MM.1S (cell line): Measurements from ENCODE around the gene ATP2A3.
A peak's percentile ranks its signal among the peaks of the same experiment; 100 is the strongest.

Experiments
- DNase-seq: peaks from one replicate; pipeline ENCODE4 v3.0.0-alpha.2; 2015
- H2AFZ ChIP-seq: fragments of 300-600 bp; sonication (generic); 2 replicates; pipeline ENCODE4 v1.6.0; 2016; ENCODE audit warnings: antibody characterized with exemption, low read length
- H3F3A ChIP-seq: fragments of 300-600 bp; sonication (generic); 2 replicates; pipeline ENCODE4 v1.6.1; 2016; ENCODE audit warnings: mild to moderate bottlenecking, antibody characterized with exemption, low read length, moderate library complexity, mixed read lengths; ENCODE audit not compliant: insufficient read depth
- H3K27ac ChIP-seq: fragments of 300-600 bp; sonication (generic); 2 replicates; pipeline ENCODE4 v1.5.1; 2016; ENCODE audit warnings: mild to moderate bottlenecking, low read length
- H3K27me3 ChIP-seq: fragments of 300-600 bp; sonication (generic); replicated peaks from 2 replicates; pipeline ENCODE4 v1.6.0; 2016; ENCODE audit warnings: low read length; ENCODE audit not compliant: insufficient read depth
- H3K36me3 ChIP-seq: fragments of 300-600 bp; sonication (generic); replicated peaks from 2 replicates; pipeline ENCODE4 v1.6.1; 2016; ENCODE audit warnings: mild to moderate bottlenecking, low read length, mixed read lengths; ENCODE audit not compliant: insufficient read depth
- H3K4me1 ChIP-seq: fragments of 300-600 bp; sonication (generic); 2 replicates; pipeline ENCODE4 v1.6.1; 2016; ENCODE audit warnings: low read length, mixed read lengths
- H3K4me2 ChIP-seq: fragments of 300-600 bp; sonication (generic); 2 replicates; pipeline ENCODE4 v1.6.0; 2016; ENCODE audit warnings: low read depth, low read length
- H3K4me3 ChIP-seq: fragments of 300-600 bp; sonication (generic); 2 replicates; pipeline ENCODE4 v1.5.1; 2016; ENCODE audit warnings: low read length, mixed read lengths
- H3K79me2 ChIP-seq: fragments of 300-600 bp; sonication (generic); 2 replicates; pipeline ENCODE4 v1.6.1; 2016; ENCODE audit warnings: mixed run types, low read length, mixed read lengths
- H3K9ac ChIP-seq: fragments of 300-600 bp; sonication (generic); 2 replicates; pipeline ENCODE4 v1.6.1; 2016; ENCODE audit warnings: low read length, mixed read lengths
- H3K9me2 ChIP-seq: fragments of 300-600 bp; sonication (generic); replicated peaks from 2 replicates; pipeline ENCODE4 v1.6.1; 2016; ENCODE audit warnings: mild to moderate bottlenecking, low read length, mixed read lengths; ENCODE audit not compliant: insufficient read depth
- H3K9me3 ChIP-seq: fragments of 300-600 bp; sonication (generic); replicated peaks from 2 replicates; pipeline ENCODE4 v1.6.1; 2016; ENCODE audit warnings: mild to moderate bottlenecking, low read length, mixed read lengths; ENCODE audit not compliant: insufficient read depth
- H4K20me1 ChIP-seq: fragments of 300-600 bp; sonication (generic); 2 replicates; pipeline ENCODE4 v1.6.1; 2016; ENCODE audit warnings: mild to moderate bottlenecking, low read length, moderate library complexity, mixed read lengths; ENCODE audit not compliant: insufficient read depth
- CTCF ChIP-seq: fragments of 300-600 bp; sonication (generic); IDR thresholded peaks from 2 replicates; pipeline ENCODE4 v1.5.1; 2016; ENCODE audit warnings: antibody characterized with exemption, low read length, mixed read lengths
- EZH2 ChIP-seq: fragments of 300-600 bp; sonication (generic); optimal IDR thresholded peaks from 2 replicates; pipeline ENCODE3; 2017; ENCODE audit warnings: low read depth, mild to moderate bottlenecking, antibody characterized with exemption, low read length, mixed read lengths
- EZH2phosphoT487 ChIP-seq: fragments of 300-600 bp; sonication (generic); IDR thresholded peaks from 2 replicates; pipeline ENCODE4 v1.6.1; 2018; ENCODE audit warnings: antibody characterized with exemption, low read length

ATP2A3 gene

GRCh38 chr17:3960764-3961163 is 3.5 kb downstream of the ATP2A3 start:
- Histone ChIP-seq H3K9me2 (no peaks in the 10 kb centered on the region), H3K27me3 (no peaks in the 10 kb centered on the region), H3K27ac (peak overlapping the region; percentile 92; the same call in 1 of the 2 replicates), H3K4me1 (peaks cover 33% of the 10 kb centered on the region), H3K4me2 (peak overlapping the region; percentile 93), H4K20me1 (0 out of 2 replicates have a peak, but pooled peaks cover 6% of the 10 kb centered on the region), H3K9me3 (no peaks in the 10 kb centered on the region), H3K9ac (peak overlapping the region; percentile 53; the same call in 1 of the 2 replicates), H3K79me2 (peaks cover 77% of the 10 kb centered on the region), H3K4me3 (no peak overlapping the region), H3F3A (peaks cover 32% of the 10 kb centered on the region), H2AFZ (no peak overlapping the region), H3K36me3 (no peaks in the 10 kb centered on the region)
- DNase-seq = no peak
- TF ChIP-seq EZH2 (no peak), CTCF (no peak), EZH2phosphoT487 (no peak)

GRCh38 chr17:3959921-3960601 is 4.2 kb downstream of the ATP2A3 start:
- TF ChIP-seq EZH2 (no peak), EZH2phosphoT487 (no peak), CTCF (no peak)
- Histone ChIP-seq H3K27ac (no peak overlapping the region; the same call in 1 of the 2 replicates), H3K4me3 (no peak overlapping the region)

GRCh38 chr17:3959295-3959899 is 4.8 kb downstream of the ATP2A3 start:
- Histone ChIP-seq H3K9me2 (no peaks in the 10 kb centered on the region), H3K9ac (no peak overlapping the region), H2AFZ (no peak overlapping the region), H3K36me3 (no peaks in the 10 kb centered on the region), H3K4me3 (no peak overlapping the region), H3K4me2 (no peak overlapping the region), H3K27ac (no peak overlapping the region), H3F3A (peaks cover 23% of the 10 kb centered on the region), H3K79me2 (peaks cover 89% of the 10 kb centered on the region), H3K4me1 (peaks cover 28% of the 10 kb centered on the region), H4K20me1 (0 out of 2 replicates have a peak, but pooled peaks cover 6% of the 10 kb centered on the region), H3K27me3 (no peaks in the 10 kb centered on the region), H3K9me3 (no peaks in the 10 kb centered on the region)
- TF ChIP-seq CTCF (no peak), EZH2phosphoT487 (no peak), EZH2 (no peak)
- DNase-seq = no peak

More at GRCh38 chr17:3959921-3960601, 4.2 kb downstream of the ATP2A3 start:
- H3K27me3 ChIP-seq = no peaks in the 10 kb centered on the region
- H3K9ac ChIP-seq = no peak overlapping the region
- no peaks in the 10 kb centered on the region for H3K9me3 ChIP-seq
- H4K20me1 ChIP-seq = 0 out of 2 replicates have a peak, but pooled peaks cover 6% of the 10 kb centered on the region
- H3K4me2 ChIP-seq = no peak overlapping the region
- no peak overlapping the region for H2AFZ ChIP-seq
- no peaks in the 10 kb centered on the region for H3K36me3 ChIP-seq
- H3K79me2 ChIP-seq = peaks cover 84% of the 10 kb centered on the region
- peaks cover 27% of the 10 kb centered on the region for H3F3A ChIP-seq
- no peak for DNase-seq
- no peaks in the 10 kb centered on the region for H3K9me2 ChIP-seq
- H3K4me1 ChIP-seq = peaks cover 28% of the 10 kb centered on the region
